NCI-H2227 treated with DMSO at 0.1 percent for 48 hours (cell line): Measurements from ENCODE around the gene SAA2.
"Not testable (repeated sequence)": the region's sequence is repeated elsewhere in the genome, so short reads cannot be mapped to it uniquely, and the experiment has no call there.

Experiments used
- DNase-seq: peaks from one replicate; lab custom pipeline; 2025; lab: John Stamatoyannopoulos, UW

SAA2 gene

GRCh38 chr11:18247191-18247581 lies 1.3 kb downstream of the SAA2 start:
- DNase-seq: not testable (repeated sequence)

- not testable (repeated sequence) for DNase-seq
Observed at GRCh38 chr11:18246379-18247190, 1.9 kb downstream of the SAA2 start.

GRCh38 chr11:18245396-18245795 lies 3.1 kb downstream of the SAA2 start:
- no peak for DNase-seq

GRCh38 chr11:18243783-18244362 lies 4.6 kb downstream of the SAA2 start:
- peak; percentile 12 for DNase-seq

GRCh38 chr11:18239655-18240054 lies 8.8 kb downstream of the SAA2 start:
- DNase-seq: no peak

- no peak for DNase-seq
Observed at GRCh38 chr11:18236664-18237356, 11.7 kb downstream of the SAA2 start, which contains the start of gene SAA4. SAA4 (minus strand) TSS chr11:18236802; CDS start chr11:18235926, 876 bp downstream.

GRCh38 chr11:18235394-18236334 lies 12.8 kb downstream of the SAA2 start:
- no peak for DNase-seq

GRCh38 chr11:18233912-18234311 lies 14.6 kb downstream of the SAA2 start:
- no peak for DNase-seq

- no peak for DNase-seq
Observed at GRCh38 chr11:18230859-18231258, 17.6 kb downstream of the SAA2 start.

- DNase-seq: no peak
Observed at GRCh38 chr11:18229501-18229900, 19.0 kb downstream of the SAA2 start.

GRCh38 chr11:18225913-18226312 lies 22.6 kb downstream of the SAA2 start:
- no peak for DNase-seq

GRCh38 chr11:18223591-18224387 lies 24.7 kb downstream of the SAA2 start:
- no peak for DNase-seq

- no peak for DNase-seq
Observed at GRCh38 chr11:18222814-18223421, 25.6 kb downstream of the SAA2 start.

- DNase-seq: no peak
Observed at GRCh38 chr11:18221274-18221876, 27.1 kb downstream of the SAA2 start.

- no peak for DNase-seq
Observed at GRCh38 chr11:18209058-18209457, 39.4 kb downstream of the SAA2 start.

- DNase-seq: no peak
Observed at GRCh38 chr11:18204771-18205170, 43.7 kb downstream of the SAA2 start.

GRCh38 chr11:18204220-18204619 lies 44.2 kb downstream of the SAA2 start:
- no peak for DNase-seq

- peak; percentile 3 for DNase-seq
Observed at GRCh38 chr11:18203723-18204122, 44.7 kb downstream of the SAA2 start.

GRCh38 chr11:18197738-18198137 lies 50.7 kb downstream of the SAA2 start:
- DNase-seq: not testable (repeated sequence)

GRCh38 chr11:18196532-18196931 lies 51.9 kb downstream of the SAA2 start:
- no peak for DNase-seq
